ENCODE measurements around the gene RASAL2. TPM values are rescaled to one million over a fixed set of nuclear protein-coding genes. Genes with fewer than 3 reads are reported as not detected.

RASAL2 gene
- total and polyA plus RNA-seq, 9 of the 15 experiments (the other 6 are each of a cell fraction or from before 2014, with no cell fraction given) = 0.13 to 1.0 (median 0.62) TPM

DNA sequence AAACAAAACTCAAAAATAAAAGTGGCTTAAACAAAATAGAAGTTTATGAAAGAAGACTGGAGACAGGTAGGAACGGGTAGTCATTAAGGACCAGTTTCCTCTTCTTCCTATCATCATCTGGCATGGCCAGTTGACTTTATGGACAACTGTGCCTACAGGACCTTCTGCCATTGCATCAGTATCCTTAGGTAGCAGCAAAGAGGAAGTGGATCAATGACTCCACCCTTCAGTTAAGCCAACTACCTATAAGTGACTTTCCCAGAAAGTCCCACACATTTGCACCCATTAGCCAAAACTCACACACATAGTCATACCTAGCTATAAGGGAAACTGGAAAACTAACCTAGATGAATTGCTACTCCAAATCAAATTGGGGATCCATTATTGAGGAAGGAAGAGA lies 51.7 kb downstream of the RASAL2 start:
- no peak overlapping the region for H3K4me3 ChIP-seq
- no peak overlapping the region for H3K9ac ChIP-seq (ENCODE audit: insufficient read depth in 1 of 2, low read depth in 2 of 2, low read length in 2 of 2)
- ATAC-seq (no peak), DNase-seq (ENCODE audit: extremely low read depth in 1 of 4, low spot score in 3 of 4) (no peak), FAIRE-seq (no peak)
- H3K79me2 ChIP-seq (ENCODE audit: control insufficient read depth, insufficient read depth, low read length) = no peaks in the 10 kb centered on the region
- no peaks in the 10 kb centered on the region for H4K20me1 ChIP-seq (replicated peaks; ENCODE audit: control insufficient read depth, insufficient read depth, low read length)
- POLR2A ChIA-PET = no interaction called here
- CTCF ChIA-PET (ENCODE audit: low intra/inter-chr PET ratio) = no interaction called here
- no peaks in the 10 kb centered on the region for H3K36me3 ChIP-seq (ENCODE audit: control insufficient read depth, insufficient read depth, low read length)
- no peak overlapping the region for H3K27ac ChIP-seq (ENCODE audit: extremely low read depth, low read depth, low read length)
- intact Hi-C loops (cut with micrococcal nuclease) (no loop called here), in situ Hi-C loops (cut with MboI) (no loop called here)
- TF ChIP-seq SPI1 (IDR thresholded peaks at IDR 0.05; ENCODE audit: borderline replicate concordance, low read depth, low read length) (peak; percentile 28; the same call in 1 of the 2 replicates), ZNF146 (CRISPR knock-in tag; IDR thresholded peaks at IDR 0.05; ENCODE audit: unreplicated experiment) (no peak)
- no peaks in the 10 kb centered on the region for H3K4me1 ChIP-seq (replicated peaks in 1 of 2; ENCODE audit: control insufficient read depth in 2 of 2, insufficient read depth in 2 of 2, low read length in 2 of 2)
- no peaks in the 10 kb centered on the region for H3K9me1 ChIP-seq (ENCODE audit: control insufficient read depth, insufficient read depth, low read length)
- no peak overlapping the region for H2AFZ ChIP-seq (ENCODE audit: low read depth, low read length)
- no peak overlapping the region for H3K4me2 ChIP-seq (ENCODE audit: insufficient read depth, low read length)
- 9% methylated on average over 1 of the region's 1 CpG for WGBS (ENCODE audit: insufficient coverage, low coverage, missing lambda C conversion rate)
- BruUV-seq (replicated peaks) = no TSS peak
- no peaks in the 10 kb centered on the region for H3K9me3 ChIP-seq (replicated peaks; ENCODE audit: control insufficient read depth, insufficient read depth, low read depth, low read length)
- H3K27me3 ChIP-seq (ENCODE audit: control insufficient read depth in 2 of 2, insufficient read depth in 2 of 2, low read length in 2 of 2) = no peaks in the 10 kb centered on the region

DNA sequence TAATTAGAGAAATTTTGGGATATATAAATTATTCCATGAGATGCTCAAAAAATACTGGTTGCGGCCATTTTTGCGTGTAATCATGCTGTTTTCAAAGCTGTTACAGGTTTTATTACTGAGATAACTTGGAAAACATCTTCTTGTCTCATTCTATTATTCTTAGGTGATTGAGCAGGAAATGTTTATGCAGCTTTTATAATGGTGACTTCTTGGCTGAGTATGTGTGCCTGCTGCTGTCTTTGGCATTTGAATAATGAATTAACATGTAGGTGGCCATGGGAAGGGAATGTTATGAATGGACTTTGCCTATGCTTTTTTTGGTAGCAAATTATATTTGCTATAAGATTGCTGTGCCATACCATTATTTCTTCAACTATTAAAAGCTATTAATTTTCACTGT lies 52.5 kb downstream of the RASAL2 start:
- intact Hi-C loops (cut with micrococcal nuclease) = no loop called here
- no TSS peak for BruUV-seq (replicated peaks)
- CTCF ChIA-PET (ENCODE audit: low intra/inter-chr PET ratio) = no interaction called here
- H3K9ac ChIP-seq (ENCODE audit: insufficient read depth in 1 of 2, low read depth in 2 of 2, low read length in 2 of 2) = no peak overlapping the region
- no peak overlapping the region for H3K4me3 ChIP-seq
- DNase-seq (ENCODE audit: extremely low read depth in 1 of 4, low spot score in 3 of 4) = no peak
- no peak for FAIRE-seq
- H3K27ac ChIP-seq (ENCODE audit: extremely low read depth, low read depth, low read length) = no peak overlapping the region
- H4K20me1 ChIP-seq (replicated peaks; ENCODE audit: control insufficient read depth, insufficient read depth, low read length) = no peaks in the 10 kb centered on the region
- H3K27me3 ChIP-seq (ENCODE audit: control insufficient read depth in 2 of 2, insufficient read depth in 2 of 2, low read length in 2 of 2) = no peaks in the 10 kb centered on the region
- no peaks in the 10 kb centered on the region for H3K79me2 ChIP-seq (ENCODE audit: control insufficient read depth, insufficient read depth, low read length)
- H3K4me1 ChIP-seq (replicated peaks in 1 of 2; ENCODE audit: control insufficient read depth in 2 of 2, insufficient read depth in 2 of 2, low read length in 2 of 2) = no peaks in the 10 kb centered on the region
- no peak overlapping the region for H2AFZ ChIP-seq (ENCODE audit: low read depth, low read length)
- H3K36me3 ChIP-seq (ENCODE audit: control insufficient read depth, insufficient read depth, low read length) = no peaks in the 10 kb centered on the region
- in situ Hi-C loops (cut with MboI) = no loop called here
- no peak for ATAC-seq
- WGBS (ENCODE audit: insufficient coverage, low coverage, missing lambda C conversion rate) = 0% methylated on average over 2 of the region's 2 CpGs
- POLR2A ChIA-PET = no interaction called here
- no peaks in the 10 kb centered on the region for H3K9me3 ChIP-seq (replicated peaks; ENCODE audit: control insufficient read depth, insufficient read depth, low read depth, low read length)
- no peaks in the 10 kb centered on the region for H3K9me1 ChIP-seq (ENCODE audit: control insufficient read depth, insufficient read depth, low read length)
- H3K4me2 ChIP-seq (ENCODE audit: insufficient read depth, low read length) = no peak overlapping the region
- TF ChIP-seq SAFB (IDR thresholded peaks at IDR 0.05; ENCODE audit: borderline replicate concordance, low read depth, low read length) = no peak
- no peak for TF ChIP-seq NELFE (IDR thresholded peaks at IDR 0.05; ENCODE audit: insufficient read depth, insufficient read length)
- no peak for TF ChIP-seq SAFB2 (IDR thresholded peaks at IDR 0.05; ENCODE audit: borderline replicate concordance, low read depth, low read length, severe bottlenecking)
- no peak for TF ChIP-seq ZKSCAN8 (CRISPR knock-in tag; IDR thresholded peaks at IDR 0.05)
- TF ChIP-seq KAT2B (IDR thresholded peaks at IDR 0.05; ENCODE audit: low read depth, low read length) = no peak
- TF ChIP-seq CEBPG (CRISPR knock-in tag; IDR thresholded peaks at IDR 0.05) = no peak
- TF ChIP-seq CEBPG (tag; conservative IDR thresholded peaks at IDR 0.05 in 1 of 2, IDR thresholded peaks at IDR 0.05 in 1 of 2) = no peak
- no peak for TF ChIP-seq ZC3H4 (CRISPR knock-in tag; IDR thresholded peaks at IDR 0.05; ENCODE audit: borderline replicate concordance)
- TF ChIP-seq STAT5A (IDR thresholded peaks at IDR 0.05; ENCODE audit: borderline replicate concordance, low read length) = no peak
- TF ChIP-seq, protein P1, sequence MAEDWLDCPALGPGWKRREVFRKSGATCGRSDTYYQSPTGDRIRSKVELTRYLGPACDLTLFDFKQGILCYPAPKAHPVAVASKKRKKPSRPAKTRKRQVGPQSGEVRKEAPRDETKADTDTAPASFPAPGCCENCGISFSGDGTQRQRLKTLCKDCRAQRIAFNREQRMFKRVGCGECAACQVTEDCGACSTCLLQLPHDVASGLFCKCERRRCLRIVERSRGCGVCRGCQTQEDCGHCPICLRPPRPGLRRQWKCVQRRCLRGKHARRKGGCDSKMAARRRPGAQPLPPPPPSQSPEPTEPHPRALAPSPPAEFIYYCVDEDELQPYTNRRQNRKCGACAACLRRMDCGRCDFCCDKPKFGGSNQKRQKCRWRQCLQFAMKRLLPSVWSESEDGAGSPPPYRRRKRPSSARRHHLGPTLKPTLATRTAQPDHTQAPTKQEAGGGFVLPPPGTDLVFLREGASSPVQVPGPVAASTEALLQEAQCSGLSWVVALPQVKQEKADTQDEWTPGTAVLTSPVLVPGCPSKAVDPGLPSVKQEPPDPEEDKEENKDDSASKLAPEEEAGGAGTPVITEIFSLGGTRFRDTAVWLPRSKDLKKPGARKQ (CRISPR knock-in tag; IDR thresholded peaks at IDR 0.05) = no peak
- TF ChIP-seq BDP1 (IDR thresholded peaks at IDR 0.05; ENCODE audit: insufficient read depth, insufficient read length) = no peak
- TF ChIP-seq, protein P2, sequence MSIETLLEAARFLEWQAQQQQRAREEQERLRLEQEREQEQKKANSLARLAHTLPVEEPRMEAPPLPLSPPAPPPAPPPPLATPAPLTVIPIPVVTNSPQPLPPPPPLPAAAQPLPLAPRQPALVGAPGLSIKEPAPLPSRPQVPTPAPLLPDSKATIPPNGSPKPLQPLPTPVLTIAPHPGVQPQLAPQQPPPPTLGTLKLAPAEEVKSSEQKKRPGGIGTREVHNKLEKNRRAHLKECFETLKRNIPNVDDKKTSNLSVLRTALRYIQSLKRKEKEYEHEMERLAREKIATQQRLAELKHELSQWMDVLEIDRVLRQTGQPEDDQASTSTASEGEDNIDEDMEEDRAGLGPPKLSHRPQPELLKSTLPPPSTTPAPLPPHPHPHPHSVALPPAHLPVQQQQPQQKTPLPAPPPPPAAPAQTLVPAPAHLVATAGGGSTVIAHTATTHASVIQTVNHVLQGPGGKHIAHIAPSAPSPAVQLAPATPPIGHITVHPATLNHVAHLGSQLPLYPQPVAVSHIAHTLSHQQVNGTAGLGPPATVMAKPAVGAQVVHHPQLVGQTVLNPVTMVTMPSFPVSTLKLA (conservative IDR thresholded peaks at IDR 0.05) = no peak
- no peak for TF ChIP-seq ZNF253 (CRISPR knock-in tag; conservative IDR thresholded peaks at IDR 0.05)

Measured in K562 (cell line).